ENCODE results near the gene PRPH.

Gene PRPH

DNA sequence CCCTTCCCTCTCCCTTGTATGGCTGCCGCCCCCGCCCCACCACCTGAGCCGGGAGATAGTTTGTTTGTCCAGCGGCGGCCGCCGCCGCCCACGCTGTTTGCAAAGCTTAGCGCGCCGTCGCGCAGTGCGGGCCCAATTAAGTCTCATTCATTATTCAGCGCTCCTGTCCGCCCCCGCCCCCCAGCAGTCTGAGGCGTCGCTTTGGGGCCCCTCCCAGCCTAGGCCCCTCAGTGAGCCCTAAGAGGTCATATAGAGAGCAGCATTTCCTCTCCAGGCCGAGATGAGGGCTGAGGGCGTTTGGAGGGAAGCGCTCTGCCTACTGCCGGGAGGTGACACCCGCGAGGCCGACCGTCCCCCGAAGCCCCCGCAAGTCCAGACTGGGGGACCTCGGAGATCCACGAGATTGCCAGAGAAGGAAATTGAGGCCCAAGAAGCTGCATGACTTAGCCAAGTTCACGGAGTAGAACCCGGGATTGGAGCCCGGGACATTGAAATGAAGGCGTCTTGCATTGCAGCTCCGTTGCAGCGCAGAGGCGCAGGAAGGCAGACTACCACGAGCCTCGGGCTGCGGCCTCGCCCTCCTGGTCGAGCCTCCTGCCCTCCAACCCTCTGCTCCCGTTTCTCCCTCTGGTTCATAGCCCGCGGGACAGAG is 51.8 kb downstream of the PRPH start, which contains the start of gene DNAJC22:
DNAJC22 (plus strand) TSS at position 230 of the 652 bp plus-strand sequence. CDS start 1,985 bp downstream, outside the sequence.
- no peak for DNase-seq (ENCODE audit: low spot score)

DNA sequence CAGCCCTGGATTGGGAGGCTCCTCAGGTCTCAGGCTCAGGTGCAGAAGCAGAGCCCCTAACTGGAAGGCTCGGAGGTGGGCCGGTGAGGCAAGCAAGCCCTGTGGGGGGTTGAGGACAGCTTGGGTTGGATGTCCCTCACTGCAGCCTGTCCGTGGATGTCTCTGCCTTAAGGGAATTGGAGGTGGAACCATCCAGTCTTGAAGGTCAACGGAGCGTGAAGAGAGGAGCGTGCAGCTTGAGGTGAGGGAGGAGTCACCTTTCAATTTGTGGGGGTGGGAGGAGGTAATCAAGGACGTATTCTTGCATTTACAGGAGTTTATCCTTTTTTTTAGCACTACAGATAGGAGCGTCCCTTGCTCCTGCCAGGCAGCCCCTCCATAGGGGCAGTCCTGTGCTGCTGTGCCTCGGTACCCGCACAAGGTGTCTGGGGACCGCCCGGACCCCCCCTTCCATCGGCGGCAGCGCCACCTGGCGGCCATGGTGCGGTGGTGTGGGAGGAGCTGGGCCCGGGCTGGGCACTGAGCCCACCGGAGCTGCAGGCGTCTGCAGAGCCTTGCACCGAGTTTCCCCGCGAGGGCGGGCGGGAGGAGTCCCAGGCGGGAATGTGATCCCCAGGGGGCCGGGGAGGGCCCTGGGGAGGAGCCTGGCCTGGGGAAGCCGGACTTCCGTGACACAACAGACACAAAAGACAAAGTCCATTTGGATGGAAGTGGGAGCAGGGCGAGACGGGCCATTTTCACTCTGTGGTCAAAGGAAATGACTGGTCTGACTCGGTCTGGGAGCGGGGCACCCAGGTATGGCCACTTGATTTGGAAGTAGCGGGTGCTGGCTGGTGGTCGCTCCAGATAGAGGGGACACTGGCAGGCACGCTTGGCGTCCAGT is 52.6 kb downstream of the PRPH start:
- DNase-seq (ENCODE audit: low spot score) = peak; percentile 99
